ENCODE results near the gene SCYL2. TPM values are rescaled to one million over a fixed set of nuclear protein-coding genes. Genes with fewer than 3 reads are reported as not detected.

The SCYL2 gene
- total and polyA plus RNA-seq, 10 of the 15 experiments (the other 5 are each of a cell fraction or from before 2014, with no cell fraction given) = 5.4 to 34.3 (median 26.9) TPM

DNA sequence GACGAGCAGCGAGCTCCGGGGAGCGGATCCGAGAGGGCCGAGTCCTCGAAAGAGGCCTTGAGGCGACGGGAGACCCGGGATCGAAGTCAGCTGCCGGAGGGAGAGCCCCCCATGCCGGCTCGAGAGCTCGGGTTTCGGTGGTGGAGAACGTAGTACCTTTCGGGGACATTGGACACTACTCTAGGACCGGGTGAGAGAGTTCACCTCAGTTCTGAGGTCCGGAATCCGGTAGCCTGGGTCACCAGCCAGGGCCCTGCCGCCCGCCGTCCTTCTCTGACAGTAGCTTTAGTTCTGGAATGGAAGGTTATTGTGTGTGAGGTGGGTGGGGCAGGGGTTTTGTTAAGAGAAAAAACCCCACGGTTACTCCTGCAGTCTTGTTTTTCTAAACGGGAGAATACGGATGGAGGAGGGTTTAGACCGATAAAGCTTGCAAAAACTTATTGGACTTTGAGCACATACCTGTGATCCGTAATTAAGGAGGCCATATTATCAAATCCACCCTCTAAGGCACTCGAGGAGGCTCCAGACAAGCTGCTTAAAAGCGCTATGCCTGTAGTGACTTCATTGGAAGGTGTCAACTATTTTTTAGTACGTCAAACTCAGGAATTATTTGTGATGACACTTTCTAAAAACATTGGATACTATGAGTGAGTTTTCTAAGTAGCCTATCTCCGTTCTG lies 765 bp downstream of the SCYL2 start (continued):
- no peak for TF ChIP-seq REST (IDR thresholded peaks at IDR 0.05; ENCODE audit: low read depth, low read length)
- TF ChIP-seq DPF2 (IDR thresholded peaks at IDR 0.05) = peak; percentile 36; the same call in 1 of the 2 replicates
- TF ChIP-seq ZBTB40 (IDR thresholded peaks at IDR 0.05; ENCODE audit: borderline replicate concordance) = no peak
- no peak for TF ChIP-seq SMAD1 (IDR thresholded peaks at IDR 0.05; ENCODE audit: low read depth, partially characterized antibody)
- no peak for TF ChIP-seq BMI1 (IDR thresholded peaks at IDR 0.05; ENCODE audit: borderline replicate concordance)
- 0 out of 2 replicates have a peak, but pooled peaks have one; percentile 42 for TF ChIP-seq WRNIP1 (IDR thresholded peaks at IDR 0.05; ENCODE audit: borderline replicate concordance, low read depth, low read length)
- TF ChIP-seq SREBF2 (IDR thresholded peaks at IDR 0.05; ENCODE audit: low read length) = no peak
- no peak for TF ChIP-seq SUPT20H (IDR thresholded peaks at IDR 0.05; ENCODE audit: borderline replicate concordance, control insufficient read depth, low read depth, low read length)
- TF ChIP-seq SMARCA5 (IDR thresholded peaks at IDR 0.05) = no peak

Data from GM12878 (cell line).